Lower leg skin (tissue), 4 donors: ENCODE measurements around the gene NDUFV1. TPM values are rescaled to one million over a fixed set of nuclear protein-coding genes. Genes with fewer than 3 reads are reported as not detected.
"Not testable (repeated sequence)": the region's sequence is repeated elsewhere in the genome, so short reads cannot be mapped to it uniquely, and the experiment has no call there.

ENCODE experiments used
- DNase-seq, 2 donors: peaks; one replicate each; pipeline ENCODE4 v3.0.0-alpha.2; 2019; ENCODE audit warnings: low spot score in 2 of 2
- H3K4me3 ChIP-seq: fragments of 200-600 bp; sonication (generic); 2 replicates; pipeline ENCODE4 v1.5.1; 2017; ENCODE audit warnings: mild to moderate bottlenecking, low read depth; ENCODE audit not compliant: poor library complexity, severe bottlenecking
- POLR2A ChIP-seq, 2 donors: fragments of 450-650 bp; IDR thresholded peaks; one replicate each; pipeline ENCODE4 v1.6.1; 2016 to 2017; ENCODE audit warnings: antibody characterized with exemption in 2 of 2, mild to moderate bottlenecking in 1 of 2, moderate library complexity in 1 of 2
- WGBS, 2 donors: methylation state at CpG; one replicate each; pipeline ENCODE4 v1.1.5; 2018; 5-methylcytosine and 5-hydroxymethylcytosine counted together
- intact Hi-C: fragments of 100-400 bp; cut with DNase I; formaldehyde crosslinking; loops from one replicate; pipeline ENCODE4 v1.15.0; 2023; ENCODE audit warnings: low total_unique reads
- total RNA-seq, 4 donors: library from RNA; depleted of rRNA; stranded (reverse); fragments of >200 nt; gene quantifications; one replicate each; pipeline ENCODE4 v1.1.0, GENCODE V29; 2016
- TF ChIP-seq, protein P1 (sequence below), 3 donors: fragments of 450-650 bp; IDR thresholded peaks; one replicate each; pipeline ENCODE4 v1.5.1; 2016; ENCODE audit warnings: antibody characterized with exemption in 3 of 3, mild to moderate bottlenecking in 3 of 3, moderate library complexity in 2 of 3

NDUFV1 gene
- total RNA-seq, 4 donors from 2014 or later: 238 to 283 (median 269) TPM

DNA sequence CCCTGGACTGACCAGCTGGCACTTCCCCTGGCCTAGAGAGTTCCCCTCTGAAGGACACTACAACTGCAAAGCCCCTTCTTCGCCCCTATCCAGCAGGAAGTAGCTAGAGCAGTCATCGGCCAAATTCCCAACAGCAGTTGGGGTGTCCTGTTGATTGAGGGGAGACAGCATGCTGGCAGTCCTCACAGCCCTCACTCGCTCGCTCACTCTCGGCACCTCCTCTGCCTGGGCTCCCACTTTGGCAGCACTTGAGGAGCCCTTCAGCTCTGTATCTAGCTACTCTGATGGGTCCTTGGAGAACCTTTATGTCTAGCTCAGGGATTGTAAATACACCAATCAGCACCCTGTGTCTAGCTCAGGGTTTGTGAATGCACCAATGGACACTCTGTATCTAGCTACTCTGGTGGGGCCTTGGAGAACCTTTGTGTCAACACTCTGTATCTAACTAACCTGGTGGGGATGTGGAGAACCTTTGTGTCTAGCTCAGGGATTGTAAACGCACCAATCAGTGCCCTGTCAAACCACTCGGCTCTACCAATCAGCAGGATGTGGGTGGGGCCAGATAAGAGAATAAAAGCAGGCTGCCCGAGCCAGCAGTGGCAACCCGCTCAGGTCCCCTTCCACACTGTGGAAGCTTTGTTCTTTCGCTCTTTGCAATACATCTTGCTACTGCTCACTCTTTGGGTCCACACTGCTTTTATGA, 19.5 kb downstream of the NDUFV1 start:
- DNase-seq, H3K4me3 ChIP-seq, intact Hi-C loops: not testable (repeated sequence)
- 86 to 89% methylated on average over 10 of the region's 10 CpGs for WGBS, 2 donors

DNA sequence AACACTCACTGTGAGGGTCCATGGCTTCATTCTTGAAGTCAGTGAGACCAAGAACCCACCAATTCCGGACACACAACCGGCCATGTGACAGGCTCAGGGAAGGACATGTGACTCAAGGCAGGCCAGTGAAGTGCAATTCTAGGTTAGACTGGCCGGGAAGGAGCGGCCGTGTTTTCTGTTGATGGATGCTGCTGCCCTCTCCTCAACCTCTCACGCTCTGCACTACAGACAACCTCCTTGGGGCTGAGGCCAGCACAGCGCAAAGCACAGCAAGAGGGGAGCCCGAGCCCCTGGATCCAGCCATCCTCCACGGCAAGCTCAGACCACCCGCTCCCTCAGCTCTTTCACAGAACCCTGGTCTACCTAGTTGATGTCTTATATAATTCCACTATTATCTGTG, 20.2 kb downstream of the NDUFV1 start:
- no peak overlapping the region for H3K4me3 ChIP-seq
- DNase-seq: no peak
- 89 to 92% methylated on average over 10 of the region's 10 CpGs for WGBS, 2 donors
- intact Hi-C loops: no loop called here
- no peak for TF ChIP-seq POLR2A (IDR thresholded peaks at IDR 0.05)
- TF ChIP-seq, protein P1, sequence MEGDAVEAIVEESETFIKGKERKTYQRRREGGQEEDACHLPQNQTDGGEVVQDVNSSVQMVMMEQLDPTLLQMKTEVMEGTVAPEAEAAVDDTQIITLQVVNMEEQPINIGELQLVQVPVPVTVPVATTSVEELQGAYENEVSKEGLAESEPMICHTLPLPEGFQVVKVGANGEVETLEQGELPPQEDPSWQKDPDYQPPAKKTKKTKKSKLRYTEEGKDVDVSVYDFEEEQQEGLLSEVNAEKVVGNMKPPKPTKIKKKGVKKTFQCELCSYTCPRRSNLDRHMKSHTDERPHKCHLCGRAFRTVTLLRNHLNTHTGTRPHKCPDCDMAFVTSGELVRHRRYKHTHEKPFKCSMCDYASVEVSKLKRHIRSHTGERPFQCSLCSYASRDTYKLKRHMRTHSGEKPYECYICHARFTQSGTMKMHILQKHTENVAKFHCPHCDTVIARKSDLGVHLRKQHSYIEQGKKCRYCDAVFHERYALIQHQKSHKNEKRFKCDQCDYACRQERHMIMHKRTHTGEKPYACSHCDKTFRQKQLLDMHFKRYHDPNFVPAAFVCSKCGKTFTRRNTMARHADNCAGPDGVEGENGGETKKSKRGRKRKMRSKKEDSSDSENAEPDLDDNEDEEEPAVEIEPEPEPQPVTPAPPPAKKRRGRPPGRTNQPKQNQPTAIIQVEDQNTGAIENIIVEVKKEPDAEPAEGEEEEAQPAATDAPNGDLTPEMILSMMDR (IDR thresholded peaks at IDR 0.05): no peak

DNA sequence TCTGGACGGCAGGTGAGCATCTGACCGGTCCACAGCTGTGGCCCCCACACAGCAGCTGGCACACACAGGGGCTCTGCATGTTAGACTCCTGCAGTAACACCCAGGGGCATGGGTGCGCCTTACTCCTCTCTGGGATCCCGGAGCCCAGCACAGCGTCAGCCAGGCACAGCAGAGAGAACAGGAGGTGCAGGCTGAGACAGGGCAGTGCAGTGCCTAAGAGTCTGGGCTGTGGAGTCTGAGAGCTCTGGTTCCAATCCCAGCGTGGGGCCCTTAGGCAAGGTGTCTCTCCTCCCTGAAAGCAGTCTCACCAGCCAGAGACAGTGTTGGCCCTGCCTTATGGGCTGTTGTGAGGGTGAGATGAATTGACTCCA, 20.7 kb downstream of the NDUFV1 start:
- TF ChIP-seq, protein P1 (IDR thresholded peaks at IDR 0.05): no peak
- TF ChIP-seq POLR2A (IDR thresholded peaks at IDR 0.05): no peak
- intact Hi-C loops: no loop called here
- DNase-seq: no peak
- H3K4me3 ChIP-seq: no peak overlapping the region
- 39 to 57% methylated on average over 6 of the region's 6 CpGs for WGBS, 2 donors

DNA sequence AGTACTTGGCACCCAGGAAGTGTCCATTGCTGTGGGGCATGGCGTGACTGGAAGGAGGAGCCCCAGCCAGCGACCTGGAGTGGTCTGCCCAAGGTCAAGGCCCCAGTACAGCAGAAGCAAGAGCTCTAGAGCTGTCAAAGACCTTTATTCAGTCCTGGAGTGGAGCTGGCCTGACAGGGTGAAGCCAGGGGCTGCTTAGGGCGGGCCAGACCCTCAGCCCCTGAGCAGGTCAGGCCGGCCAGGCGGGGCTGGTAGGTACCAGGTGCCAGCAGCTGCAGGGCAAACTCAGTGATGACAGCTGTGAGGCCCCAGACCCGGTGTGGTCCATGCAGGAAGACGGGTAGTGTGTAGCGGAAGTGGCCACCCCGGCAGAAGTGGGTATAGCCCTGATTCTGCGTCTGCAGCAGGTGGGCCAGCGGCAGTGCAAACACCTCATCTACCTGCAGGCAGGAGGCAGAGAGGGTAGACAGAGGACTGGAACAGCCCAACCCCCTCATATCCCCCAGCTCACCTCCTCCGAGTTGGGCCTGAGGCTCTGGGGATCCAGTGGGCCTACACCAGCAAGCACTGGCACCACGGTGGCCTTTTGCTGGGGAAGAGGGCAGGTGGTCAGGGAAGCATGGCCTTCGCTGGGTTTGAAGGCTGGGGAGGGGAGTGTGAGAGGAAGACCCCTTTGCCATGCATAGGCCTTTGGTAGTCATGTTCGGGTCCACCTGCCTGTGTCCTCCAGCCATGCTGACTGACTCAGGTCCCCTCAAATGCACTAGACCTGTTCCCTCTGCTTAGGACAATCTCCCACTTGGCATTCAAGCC, 21.3 kb downstream of the NDUFV1 start:
- intact Hi-C loops: no loop called here
- 79 to 82% methylated on average over 11 of the region's 15 CpGs for WGBS, 2 donors
- no peak for TF ChIP-seq POLR2A (IDR thresholded peaks at IDR 0.05)
- TF ChIP-seq, protein P1 (IDR thresholded peaks at IDR 0.05): no peak

DNA sequence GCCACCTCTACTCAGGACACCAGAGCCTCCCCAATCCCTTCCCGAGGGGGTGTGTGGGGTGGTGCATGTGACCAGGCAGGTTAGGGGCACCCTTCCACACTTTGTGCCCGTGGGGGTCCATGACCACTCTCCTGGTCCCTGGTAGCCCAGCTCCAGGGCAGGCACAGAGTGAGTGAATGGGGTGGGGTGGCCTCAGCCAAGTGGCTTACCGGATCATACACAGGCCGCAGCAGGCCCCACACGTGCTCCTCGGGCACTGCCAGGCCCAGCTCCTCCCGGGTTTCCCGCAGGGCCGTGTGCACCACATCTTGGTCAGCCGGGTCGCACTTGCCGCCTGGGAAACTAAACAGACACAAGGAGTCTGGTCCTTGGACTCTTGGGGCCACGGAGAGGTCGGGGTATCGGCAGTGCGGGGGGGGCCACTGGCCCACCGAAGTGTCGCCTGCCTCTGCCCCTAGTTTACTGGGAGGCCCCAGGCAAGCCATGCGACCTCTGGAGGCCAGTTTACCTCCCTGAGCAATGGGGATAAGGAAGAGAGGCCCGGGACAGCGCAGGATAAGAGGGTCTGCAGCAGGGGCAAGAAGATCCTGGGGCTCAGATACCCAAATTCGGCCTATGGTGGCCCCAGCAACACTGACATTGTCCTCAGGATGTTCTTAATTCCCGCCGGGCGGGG, 22.1 kb downstream of the NDUFV1 start:
- TF ChIP-seq, protein P1 (IDR thresholded peaks at IDR 0.05): no peak
- TF ChIP-seq POLR2A (IDR thresholded peaks at IDR 0.05): no peak
- H3K4me3 ChIP-seq: peak overlapping the region; percentile 45
- WGBS, 2 donors: 22 to 31% methylated on average over 14 to 21 of the region's 25 CpGs
- intact Hi-C loops: no loop called here
- no peak for DNase-seq

More for the DNA sequence above, 21.3 kb downstream of the NDUFV1 start:
- DNase-seq: no peak
- no peak overlapping the region for H3K4me3 ChIP-seq
